Astrocyte of the spinal cord (primary cell): ENCODE results near the gene SNPH.

Source experiments
- DNase-seq: peaks from one replicate; pipeline ENCODE4 v3.0.0; 2011; ENCODE audit warnings: low read depth, low spot score
- H3K4me3 ChIP-seq: 2 replicates; pipeline ENCODE4 v1.5.1; 2011; ENCODE audit warnings: low read depth, mild to moderate bottlenecking, low read length, moderate library complexity
- in situ Hi-C: cut with HindIII; loops from 2 replicates; pipeline ENCODE4 v1.10.0; 2017; ENCODE audit warnings: low sequenced_read_pairs
- TF ChIP-seq, protein P1 (sequence below): IDR thresholded peaks from 2 replicates; pipeline ENCODE4 v1.5.1; 2012; ENCODE audit warnings: low read depth, mild to moderate bottlenecking, low read length, inconsistent platforms

The SNPH gene

GRCh38 chr20:1331801-1332453 is 65.8 kb downstream of the SNPH start:
- in situ Hi-C loops, result no loop called here
- no peak overlapping the region for H3K4me3 ChIP-seq
- TF ChIP-seq, protein P1, sequence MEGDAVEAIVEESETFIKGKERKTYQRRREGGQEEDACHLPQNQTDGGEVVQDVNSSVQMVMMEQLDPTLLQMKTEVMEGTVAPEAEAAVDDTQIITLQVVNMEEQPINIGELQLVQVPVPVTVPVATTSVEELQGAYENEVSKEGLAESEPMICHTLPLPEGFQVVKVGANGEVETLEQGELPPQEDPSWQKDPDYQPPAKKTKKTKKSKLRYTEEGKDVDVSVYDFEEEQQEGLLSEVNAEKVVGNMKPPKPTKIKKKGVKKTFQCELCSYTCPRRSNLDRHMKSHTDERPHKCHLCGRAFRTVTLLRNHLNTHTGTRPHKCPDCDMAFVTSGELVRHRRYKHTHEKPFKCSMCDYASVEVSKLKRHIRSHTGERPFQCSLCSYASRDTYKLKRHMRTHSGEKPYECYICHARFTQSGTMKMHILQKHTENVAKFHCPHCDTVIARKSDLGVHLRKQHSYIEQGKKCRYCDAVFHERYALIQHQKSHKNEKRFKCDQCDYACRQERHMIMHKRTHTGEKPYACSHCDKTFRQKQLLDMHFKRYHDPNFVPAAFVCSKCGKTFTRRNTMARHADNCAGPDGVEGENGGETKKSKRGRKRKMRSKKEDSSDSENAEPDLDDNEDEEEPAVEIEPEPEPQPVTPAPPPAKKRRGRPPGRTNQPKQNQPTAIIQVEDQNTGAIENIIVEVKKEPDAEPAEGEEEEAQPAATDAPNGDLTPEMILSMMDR, result no peak
- no peak for DNase-seq

DNA sequence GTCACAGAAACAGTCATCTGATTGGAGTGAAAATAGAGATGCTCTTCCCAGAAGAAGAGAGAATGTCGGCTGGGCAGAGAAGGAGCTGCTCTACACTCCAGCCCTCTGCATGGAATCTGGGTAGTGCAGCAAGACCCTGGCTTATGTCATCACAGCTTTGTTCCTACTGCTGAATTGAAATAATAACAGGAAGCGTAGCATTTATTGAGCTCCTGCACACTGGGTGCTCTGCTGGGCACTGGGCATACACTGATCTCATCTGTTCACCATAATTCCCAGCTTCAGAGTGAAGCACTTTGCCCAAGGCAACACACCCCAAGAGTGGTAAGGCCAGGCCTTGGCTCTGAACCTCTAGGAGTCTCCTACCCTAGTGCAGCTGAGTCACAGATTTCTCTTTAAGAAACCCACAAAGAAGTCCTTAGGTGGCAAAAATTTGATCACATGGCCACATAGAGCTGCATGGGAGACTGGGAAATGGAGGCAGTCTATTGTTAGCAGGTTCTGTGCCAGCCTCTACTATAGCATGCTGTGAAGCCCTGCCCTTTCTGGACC is 66.7 kb downstream of the SNPH start:
- no peak for DNase-seq
- TF ChIP-seq, protein P1, result no peak
- in situ Hi-C loops, result no loop called here
- no peak overlapping the region for H3K4me3 ChIP-seq

DNA sequence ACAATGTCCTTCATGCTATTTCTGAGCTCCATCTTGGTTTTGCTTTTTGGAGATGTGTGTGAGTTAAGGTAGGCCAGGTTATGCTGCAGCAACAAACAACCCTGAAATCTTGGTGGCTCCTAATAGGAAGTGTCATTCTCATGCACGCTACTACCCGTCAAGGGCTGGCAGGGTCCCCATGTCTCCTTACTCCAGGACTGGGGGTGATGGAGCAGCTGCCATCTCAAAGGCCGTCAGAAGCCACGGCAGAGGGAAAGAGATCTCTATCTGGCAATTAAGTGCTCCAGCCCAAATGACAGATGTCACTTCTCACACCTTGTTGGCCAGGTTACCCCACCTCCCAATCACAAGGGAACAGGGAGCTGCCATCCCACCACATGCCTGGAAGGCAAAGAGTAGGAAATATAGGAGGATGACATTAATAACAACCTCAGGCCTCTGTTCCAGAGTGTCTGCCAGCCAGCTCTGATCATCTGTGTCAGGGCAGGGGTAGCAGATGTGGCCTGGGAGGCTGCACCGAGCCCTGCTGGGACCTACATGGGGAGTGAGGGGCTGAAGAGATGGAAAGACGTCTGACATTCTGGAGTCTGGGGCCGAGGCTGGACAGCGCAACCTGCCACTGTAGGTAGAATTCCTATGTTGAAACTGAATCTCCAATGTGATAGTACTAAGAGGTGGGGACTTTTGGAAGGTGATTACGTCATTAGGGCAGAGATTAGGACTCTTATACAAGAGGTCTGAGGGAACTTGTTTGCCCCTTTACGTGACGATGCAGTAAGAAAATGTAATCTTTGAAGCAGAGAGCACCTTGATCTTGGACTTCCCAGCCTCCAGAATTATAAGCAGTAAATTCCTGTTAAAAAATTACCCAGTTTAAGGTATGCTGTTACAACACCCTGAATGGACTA is 67.6 kb downstream of the SNPH start:
- TF ChIP-seq, protein P1, result no peak
- in situ Hi-C loops, result no loop called here

DNA sequence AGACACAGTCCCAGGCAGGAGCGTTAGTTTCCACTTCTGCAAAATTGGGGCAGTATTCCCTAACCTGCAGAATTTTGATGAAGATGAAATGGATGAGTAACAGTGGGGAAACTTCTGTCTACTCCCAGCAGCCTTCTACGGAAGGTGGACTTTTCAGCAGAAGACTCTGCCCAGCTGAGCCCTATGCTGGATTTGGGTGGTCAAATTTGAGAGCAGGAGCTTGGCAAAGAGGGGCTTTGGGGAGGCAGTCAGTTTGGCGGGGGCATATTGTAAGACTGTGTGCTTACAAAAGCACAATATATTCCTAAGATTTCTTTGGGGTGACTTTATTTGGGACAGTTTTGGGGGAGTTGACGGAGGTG is 68.3 kb downstream of the SNPH start:
- no peak for DNase-seq
- TF ChIP-seq, protein P1, result no peak
- H3K4me3 ChIP-seq, result no peak overlapping the region
- in situ Hi-C loops, result no loop called here

More for the DNA sequence above, 67.6 kb downstream of the SNPH start:
- no peak for DNase-seq
- H3K4me3 ChIP-seq, result no peak overlapping the region

- H3K4me3 ChIP-seq, result no peak overlapping the region
- TF ChIP-seq, protein P1, result no peak
- DNase-seq, result no peak
- in situ Hi-C loops, result no loop called here
Observed at GRCh38 chr20:1334761-1335160, 68.7 kb downstream of the SNPH start.

GRCh38 chr20:1335961-1336698 is 70.0 kb downstream of the SNPH start:
- in situ Hi-C loops, result no loop called here
- TF ChIP-seq, protein P1, result no peak
- H3K4me3 ChIP-seq, result no peak overlapping the region
- no peak for DNase-seq
